B cell (primary cell): Measurements from ENCODE around the gene C17orf100. TPM values are rescaled to one million over a fixed set of nuclear protein-coding genes. Genes with fewer than 3 reads are reported as not detected.

Experiments used
- ATAC-seq: fragments of 200-7000 bp; cut with Tn5 transposase; one replicate; pipeline ENCODE4 v1.10.0; 2021; ENCODE audit warnings: low read depth, mild to moderate bottlenecking, moderate number of reproducible peaks, moderate library complexity
- CTCF ChIA-PET: fragments of 350-600 bp; sonication (Branson Sonifier 250); formaldehyde crosslinking; loops from one replicate; lab custom pipeline; 2021; ENCODE audit warnings: antibody characterized with exemption, inconsistent platforms; lab: Charles Lee
- POLR2A ChIA-PET: fragments of 350-600 bp; sonication (Branson Sonifier 250); formaldehyde crosslinking; loops from one replicate; lab custom pipeline; 2021; ENCODE audit warnings: antibody characterized with exemption; lab: Charles Lee
- DNase-seq: peaks from one replicate; pipeline ENCODE4 v3.0.0; 2013
- H2AFZ ChIP-seq: 2 replicates; pipeline ENCODE4 v1.6.1; 2012; ENCODE audit warnings: mild to moderate bottlenecking, low read depth, low read length; ENCODE audit not compliant: insufficient read depth, poor library complexity, severe bottlenecking
- H3K27ac ChIP-seq, 2 donors: 1 replicate in 1 of 2; 2 replicates in 1 of 2; pipeline ENCODE4 v1.5.1; 2012 to 2013; ENCODE audit warnings: low read length in 2 of 2, mild to moderate bottlenecking in 2 of 2, moderate library complexity in 1 of 2
- H3K27me3 ChIP-seq, 4 experiments: fragments of 200-600 bp in 1 of 4; sonication (generic) in 1 of 4; replicated peaks in 1 of 4; 1 replicate in 2 of 4; 2 replicates in 2 of 4; pipeline versions ENCODE4 v1.6.1 to v1.7.0; 2013 to 2016; ENCODE audit warnings: low read length in 3 of 4, mild to moderate bottlenecking in 2 of 4, mixed read lengths in 1 of 4, moderate library complexity in 1 of 4; ENCODE audit not compliant: insufficient read depth in 4 of 4, control insufficient read depth in 3 of 4; ENCODE audit errors: control extremely low read depth in 1 of 4
- H3K36me3 ChIP-seq, 2 experiments: replicated peaks in 1 of 2; 1 replicate in 1 of 2; 2 replicates in 1 of 2; pipeline versions ENCODE4 v1.6.1 to v1.7.1; 2013; ENCODE audit warnings: low read length in 1 of 2; ENCODE audit not compliant: insufficient read depth in 2 of 2, control insufficient read depth in 1 of 2; ENCODE audit errors: control extremely low read depth in 1 of 2, extremely low read depth in 1 of 2
- H3K4me1 ChIP-seq, 2 donors: fragments of 200-600 bp in 1 of 2; sonication (generic) in 1 of 2; 1 replicate in 1 of 2; 2 replicates in 1 of 2; pipeline versions ENCODE4 v1.5.1 to v1.6.1; 2013 to 2017; ENCODE audit warnings: low read length in 2 of 2; ENCODE audit not compliant: control insufficient read depth in 2 of 2, insufficient read depth in 2 of 2
- H3K4me2 ChIP-seq: replicated peaks from 2 replicates; pipeline ENCODE3; 2012; ENCODE audit warnings: mild to moderate bottlenecking, low read depth, low read length; ENCODE audit not compliant: poor library complexity, severe bottlenecking
- H3K4me3 ChIP-seq, 5 experiments: fragments of 200-600 bp in 1 of 5; sonication (generic) in 1 of 5; 1 replicate in 3 of 5; 2 replicates in 2 of 5; pipeline versions ENCODE4 v1.5.1 to v1.7.0; 2011 to 2016; ENCODE audit warnings: low read length in 4 of 5, mild to moderate bottlenecking in 4 of 5, low read depth in 2 of 5, control low read depth in 1 of 5, moderate library complexity in 1 of 5; ENCODE audit not compliant: insufficient read depth in 1 of 5; ENCODE audit errors: control extremely low read depth in 1 of 5, extremely low read depth in 1 of 5
- H3K79me2 ChIP-seq: fragments of 200-600 bp; sonication (generic); one replicate; pipeline ENCODE4 v1.6.0; 2016; ENCODE audit warnings: low read length; ENCODE audit not compliant: control insufficient read depth, insufficient read depth
- H3K9ac ChIP-seq: fragments of 200-600 bp; sonication (generic); 2 replicates; pipeline ENCODE4 v1.6.1; 2017; ENCODE audit warnings: mild to moderate bottlenecking, low read length, moderate library complexity
- H3K9me3 ChIP-seq, 3 donors: one replicate each; pipeline versions ENCODE4 v1.6.1 to v1.7.1; 2013; ENCODE audit warnings: low read length in 2 of 3; ENCODE audit not compliant: control insufficient read depth in 2 of 3, insufficient read depth in 1 of 3; ENCODE audit errors: control extremely low read depth in 1 of 3
- H4K20me1 ChIP-seq: 2 replicates; pipeline ENCODE4 v1.6.0; 2012; ENCODE audit warnings: mild to moderate bottlenecking, low read length; ENCODE audit not compliant: insufficient read depth, control insufficient read depth, poor library complexity, severe bottlenecking
- H3K27ac Mint-ChIP-seq: one replicate; pipeline ENCODE4 v1.8.0; 2021; ENCODE audit warnings: mixed read lengths
- H3K27me3 Mint-ChIP-seq: one replicate; pipeline ENCODE4 v1.8.0; 2021; ENCODE audit warnings: mixed read lengths
- H3K4me1 Mint-ChIP-seq: one replicate; pipeline ENCODE4 v1.8.0; 2021; ENCODE audit warnings: mixed read lengths
- H3K4me3 Mint-ChIP-seq: one replicate; pipeline ENCODE4 v1.8.0; 2021; ENCODE audit warnings: mixed read lengths
- H3K9me3 Mint-ChIP-seq: one replicate; pipeline ENCODE4 v1.8.0; 2022; ENCODE audit warnings: mixed read lengths; ENCODE audit not compliant: insufficient read depth
- EZH2 ChIP-seq: IDR thresholded peaks from 2 replicates; pipeline ENCODE4 v1.6.1; 2012; ENCODE audit warnings: borderline replicate concordance, low read depth, mild to moderate bottlenecking, moderate library complexity, low read length; ENCODE audit not compliant: insufficient read depth, poor library complexity, severe bottlenecking
- WGBS: methylation state at CpG from one replicate; pipeline ENCODE4 v1.1.5; 2013; ENCODE audit warnings: missing lambda C conversion rate; ENCODE audit not compliant: insufficient coverage; 5-methylcytosine and 5-hydroxymethylcytosine counted together
- intact Hi-C: fragments of 100-400 bp; cut with micrococcal nuclease; formaldehyde crosslinking; loops from one replicate; pipeline ENCODE4 v1.10.0; 2022
- polyA plus RNA-seq: library from polyadenylated mRNA; depleted of rRNA; stranded (reverse); fragments of >200 nt; gene quantifications from 2 replicates; pipeline ENCODE4 v1.2.3, GENCODE V29; 2012
- total RNA-seq, 2 donors: library from RNA; stranded (reverse); fragments of 120-200 nt in 1 of 2; gene quantifications; 1 replicate in 1 of 2; 2 replicates in 1 of 2; pipeline versions ENCODE4 v1.2.3 to v1.2.4, GENCODE V29; 2013 to 2022
- TF ChIP-seq, protein P1 (sequence below): fragments of 200-600 bp; IDR thresholded peaks from one replicate; pipeline ENCODE4 v1.8.0; 2022; ENCODE audit warnings: antibody characterized with exemption, mild to moderate bottlenecking

Gene C17orf100
- total and polyA plus RNA-seq, 2 donors (not counting 1 experiment from before 2014, with no cell fraction given) = 3.7 to 11.6 TPM

DNA sequence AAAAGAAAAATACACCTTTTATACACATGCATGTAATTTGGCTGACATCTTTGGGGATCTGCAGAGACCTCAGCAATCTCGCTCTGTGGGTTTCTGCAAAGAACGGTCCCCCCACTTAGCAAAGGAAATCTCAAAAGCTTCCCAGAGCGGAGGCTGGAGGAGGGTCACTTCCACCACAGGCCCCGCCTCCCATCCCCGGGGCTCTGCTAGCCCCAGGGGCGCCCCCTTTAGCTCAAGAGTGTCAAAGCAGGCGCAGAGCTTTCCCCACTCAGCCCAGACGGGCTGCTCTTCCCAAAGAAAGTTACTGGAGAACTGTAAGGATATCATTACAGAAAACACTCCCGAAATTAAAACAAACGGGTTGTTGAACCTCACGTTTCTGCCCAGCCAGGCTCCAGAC, 50.2 kb downstream of the C17orf100 start:
- CTCF ChIA-PET = interaction anchor here (0.6 to 4.1 kb wide), 4 partner anchors 12 to 229 kb away, joined by 3 to 24 read pairs (median 4); no protein-coding TSS in a partner anchor
- Mint-ChIP-seq H3K27me3 (peaks cover 21% of the 10 kb centered on the region), H3K27ac (no peak overlapping the region), H3K4me3 (no peak overlapping the region), H3K9me3 (no peaks in the 10 kb centered on the region), H3K4me1 (peaks cover 3% of the 10 kb centered on the region)
- Histone ChIP-seq H3K27ac (no peak overlapping the region), H3K4me1 (no peaks in the 10 kb centered on the region), H3K9me3 (no peaks in the 10 kb centered on the region), H2AFZ (peak overlapping the region; percentile 36), H3K27me3 (peaks cover 0 to 3% (median 1%) of the 10 kb centered on the region in 4 experiments), H4K20me1 (no peaks in the 10 kb centered on the region), H3K9ac (no peak overlapping the region), H3K4me2 (no peak overlapping the region), H3K4me3 (no peak overlapping the region), H3K79me2 (no peaks in the 10 kb centered on the region), H3K36me3 (no peaks in the 10 kb centered on the region)
- ATAC-seq (peak; percentile 57), DNase-seq (peak; percentile 34)
- intact Hi-C loops = loop anchor here (5.0 kb wide), 1 partner anchor 229 kb away; no protein-coding TSS in a partner anchor
- whole genome bisulfite sequencing = 13% methylated on average over 8 of the region's 11 CpGs
- POLR2A ChIA-PET = no interaction called here
- no peak for TF ChIP-seq EZH2
- TF ChIP-seq, protein P1, sequence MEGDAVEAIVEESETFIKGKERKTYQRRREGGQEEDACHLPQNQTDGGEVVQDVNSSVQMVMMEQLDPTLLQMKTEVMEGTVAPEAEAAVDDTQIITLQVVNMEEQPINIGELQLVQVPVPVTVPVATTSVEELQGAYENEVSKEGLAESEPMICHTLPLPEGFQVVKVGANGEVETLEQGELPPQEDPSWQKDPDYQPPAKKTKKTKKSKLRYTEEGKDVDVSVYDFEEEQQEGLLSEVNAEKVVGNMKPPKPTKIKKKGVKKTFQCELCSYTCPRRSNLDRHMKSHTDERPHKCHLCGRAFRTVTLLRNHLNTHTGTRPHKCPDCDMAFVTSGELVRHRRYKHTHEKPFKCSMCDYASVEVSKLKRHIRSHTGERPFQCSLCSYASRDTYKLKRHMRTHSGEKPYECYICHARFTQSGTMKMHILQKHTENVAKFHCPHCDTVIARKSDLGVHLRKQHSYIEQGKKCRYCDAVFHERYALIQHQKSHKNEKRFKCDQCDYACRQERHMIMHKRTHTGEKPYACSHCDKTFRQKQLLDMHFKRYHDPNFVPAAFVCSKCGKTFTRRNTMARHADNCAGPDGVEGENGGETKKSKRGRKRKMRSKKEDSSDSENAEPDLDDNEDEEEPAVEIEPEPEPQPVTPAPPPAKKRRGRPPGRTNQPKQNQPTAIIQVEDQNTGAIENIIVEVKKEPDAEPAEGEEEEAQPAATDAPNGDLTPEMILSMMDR = peak; percentile 37

- Histone ChIP-seq H3K27me3 (peaks cover 0 to 3% (median 1%) of the 10 kb centered on the region in 4 experiments), H3K36me3 (no peaks in the 10 kb centered on the region), H4K20me1 (no peaks in the 10 kb centered on the region), H3K9me3 (no peaks in the 10 kb centered on the region), H3K9ac (no peak overlapping the region), H3K79me2 (no peaks in the 10 kb centered on the region), H3K4me1 (no peaks in the 10 kb centered on the region), H3K27ac (no peak overlapping the region), H2AFZ (no peak overlapping the region), H3K4me3 (no peak overlapping the region), H3K4me2 (no peak overlapping the region)
- H3K27me3 Mint-ChIP-seq = peaks cover 25% of the 10 kb centered on the region
- WGBS = 91% methylated on average over 15 of the region's 16 CpGs
- H3K4me3 Mint-ChIP-seq = no peak overlapping the region
- DNase-seq (no peak), ATAC-seq (no peak)
- H3K4me1 Mint-ChIP-seq = peaks cover 3% of the 10 kb centered on the region
- H3K27ac Mint-ChIP-seq = no peak overlapping the region
- POLR2A ChIA-PET = interaction anchor here (1.0 kb wide), 1 partner anchor 32 kb away, joined by 3 read pairs; no protein-coding TSS in a partner anchor
- intact Hi-C loops = loop anchor here (5.0 kb wide), 1 partner anchor 230 kb away; no protein-coding TSS in a partner anchor
- H3K9me3 Mint-ChIP-seq = no peaks in the 10 kb centered on the region
- CTCF ChIA-PET = interaction anchor here (4.1 kb wide), 1 partner anchor 230 kb away, joined by 24 read pairs; no protein-coding TSS in a partner anchor
- TF ChIP-seq EZH2 = no peak
- TF ChIP-seq, protein P1 = no peak
Observed at GRCh38 chr17:6702567-6703215, 51.1 kb downstream of the C17orf100 start.
